Fibroblast of the conjunctiva (primary cell): Measurements from ENCODE around the gene ZNF324.
"Not testable (repeated sequence)": the region's sequence is repeated elsewhere in the genome, so short reads cannot be mapped to it uniquely, and the experiment has no call there.

Experiments used
- DNase-seq: peaks from one replicate; pipeline ENCODE4 v3.0.0-alpha.2; 2010; ENCODE audit warnings: low read depth

The ZNF324 gene

GRCh38 chr19:58471736-58472135 lies 4.9 kb downstream of the ZNF324 start:
- no peak for DNase-seq

GRCh38 chr19:58473775-58474174 lies 6.9 kb downstream of the ZNF324 start:
- no peak for DNase-seq

GRCh38 chr19:58474291-58474996 lies 7.6 kb downstream of the ZNF324 start:
- DNase-seq = no peak

GRCh38 chr19:58474997-58475713 lies 8.3 kb downstream of the ZNF324 start:
- DNase-seq = no peak

- peak; percentile 95 for DNase-seq
These were observed 9.0 kb downstream of the ZNF324 start, which contains the start of gene ZNF446 for GRCh38 chr19:58475714-58476497. Gene ZNF446, plus strand, starts transcription at chr19:58476352. Its CDS starts 867 bp downstream, at chr19:58477219.

- no peak for DNase-seq
These were observed 9.7 kb downstream of the ZNF324 start for GRCh38 chr19:58476498-58477015.

- no peak for DNase-seq
These were observed 10.2 kb downstream of the ZNF324 start for GRCh38 chr19:58477130-58477529.

- no peak for DNase-seq
These were observed 11.0 kb downstream of the ZNF324 start for GRCh38 chr19:58477871-58478270.

GRCh38 chr19:58479303-58479702 lies 12.4 kb downstream of the ZNF324 start:
- no peak for DNase-seq

- no peak for DNase-seq
These were observed 13.0 kb downstream of the ZNF324 start for GRCh38 chr19:58479736-58480480.

GRCh38 chr19:58480481-58480830 lies 13.6 kb downstream of the ZNF324 start:
- no peak for DNase-seq

GRCh38 chr19:58480831-58481230 lies 14.0 kb downstream of the ZNF324 start:
- no peak for DNase-seq

GRCh38 chr19:58482372-58482771 lies 15.5 kb downstream of the ZNF324 start:
- DNase-seq = no peak

GRCh38 chr19:58483776-58484175 lies 16.9 kb downstream of the ZNF324 start:
- no peak for DNase-seq

- not testable (repeated sequence) for DNase-seq
These were observed 17.5 kb downstream of the ZNF324 start for GRCh38 chr19:58484349-58484748.

GRCh38 chr19:58491393-58491792 lies 24.5 kb downstream of the ZNF324 start:
- no peak for DNase-seq

GRCh38 chr19:58492265-58492664 lies 25.4 kb downstream of the ZNF324 start:
- DNase-seq = no peak

GRCh38 chr19:58497634-58498170 lies 30.8 kb downstream of the ZNF324 start:
- no peak for DNase-seq

GRCh38 chr19:58498316-58499020 lies 31.6 kb downstream of the ZNF324 start:
- no peak for DNase-seq

- DNase-seq = peak; percentile 99
These were observed 32.4 kb downstream of the ZNF324 start for GRCh38 chr19:58499021-58499927.
